Measurements from ENCODE around the gene TP53TG3D.
"Not testable (repeated sequence)": the region's sequence is repeated elsewhere in the genome, so short reads cannot be mapped to it uniquely, and the experiment has no call there.

Gene TP53TG3D, protein sequence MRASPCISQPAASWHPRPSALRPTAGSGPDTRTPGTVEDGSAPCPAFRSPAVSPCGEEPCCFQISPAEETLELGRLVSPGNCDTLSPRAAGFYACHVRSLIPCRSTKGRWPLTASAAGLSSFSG

DNA sequence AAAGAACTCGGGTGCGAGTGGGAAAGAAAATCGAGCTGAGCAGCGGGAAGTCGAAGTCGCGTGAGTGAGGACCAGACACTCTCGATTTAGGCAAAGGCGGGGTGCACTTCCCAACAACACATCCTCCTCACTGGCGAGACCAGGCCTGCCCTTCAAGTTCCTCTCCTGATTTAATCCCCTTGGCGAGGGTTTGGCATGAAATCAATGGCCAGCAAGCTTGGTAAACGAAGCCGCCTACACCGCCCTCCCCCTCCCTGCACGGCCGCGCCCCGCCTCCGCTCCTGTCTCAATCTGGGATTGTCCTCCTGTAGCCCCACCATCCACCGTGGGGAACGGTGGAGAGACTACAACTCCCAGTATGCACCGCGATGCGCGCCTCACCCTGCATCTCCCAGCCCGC is at the start of gene TP53TG3D:
Gene TP53TG3D, plus strand, starts transcription at position 301 of the 400 bp plus-strand sequence. Its CDS starts 68 bp downstream, at position 369.
- not testable (repeated sequence) for H3K36me3 ChIP-seq; H3K27me3 ChIP-seq (ENCODE audit: insufficient read depth, low read depth, severe bottlenecking); DNase-seq; H3K27ac ChIP-seq; H3K4me3 ChIP-seq (ENCODE audit: low read depth, low read length); H3K9me3 ChIP-seq (ENCODE audit: severe bottlenecking)

DNA sequence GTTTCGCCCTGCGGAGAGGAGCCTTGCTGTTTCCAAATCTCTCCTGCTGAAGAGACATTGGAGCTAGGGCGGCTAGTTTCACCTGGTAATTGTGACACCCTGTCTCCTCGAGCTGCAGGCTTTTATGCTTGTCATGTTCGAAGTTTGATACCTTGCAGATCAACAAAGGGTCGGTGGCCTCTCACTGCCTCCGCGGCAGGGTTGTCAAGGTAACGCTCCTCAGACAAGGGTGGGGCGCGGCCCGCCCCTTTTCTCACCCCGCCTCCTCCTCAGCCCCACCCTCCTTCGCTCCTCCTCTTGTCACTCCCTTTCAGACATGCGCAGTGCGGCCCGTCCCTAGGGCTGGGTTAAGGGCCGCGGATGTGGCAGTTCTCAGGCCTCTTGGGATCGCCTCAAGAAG is 421 bp downstream of the TP53TG3D start:
- peak; percentile 5 for DNase-seq
- not testable (repeated sequence) for H3K27me3 ChIP-seq (ENCODE audit: insufficient read depth, low read depth, severe bottlenecking); H3K4me3 ChIP-seq (ENCODE audit: low read depth, low read length); H3K9me3 ChIP-seq (ENCODE audit: severe bottlenecking); H3K27ac ChIP-seq; H3K36me3 ChIP-seq

DNA sequence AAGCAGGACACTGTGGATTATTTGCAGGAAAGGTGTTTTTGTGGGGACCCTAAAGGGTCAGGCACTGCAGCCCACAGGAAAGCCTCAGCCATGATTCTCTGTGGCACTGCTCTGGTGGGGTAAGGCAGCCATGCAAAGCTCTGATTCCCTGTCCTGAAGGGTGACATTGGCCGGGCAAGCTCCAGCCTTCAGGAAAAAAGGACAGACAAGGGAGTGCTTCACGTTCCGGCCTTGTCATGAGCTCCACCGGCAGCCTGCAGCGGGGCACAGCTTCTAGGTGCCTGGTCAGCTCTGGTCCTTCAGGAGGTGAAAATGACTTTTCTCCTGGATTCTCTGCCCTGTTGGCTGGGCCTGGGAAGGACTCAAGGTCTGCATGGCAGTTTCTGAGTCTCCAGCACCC is 8.4 kb downstream of the TP53TG3D start:
- not testable (repeated sequence) for H3K27ac ChIP-seq; H3K36me3 ChIP-seq; H3K9me3 ChIP-seq (ENCODE audit: severe bottlenecking); H3K4me3 ChIP-seq (ENCODE audit: low read depth, low read length); H3K27me3 ChIP-seq (ENCODE audit: insufficient read depth, low read depth, severe bottlenecking); DNase-seq

DNA sequence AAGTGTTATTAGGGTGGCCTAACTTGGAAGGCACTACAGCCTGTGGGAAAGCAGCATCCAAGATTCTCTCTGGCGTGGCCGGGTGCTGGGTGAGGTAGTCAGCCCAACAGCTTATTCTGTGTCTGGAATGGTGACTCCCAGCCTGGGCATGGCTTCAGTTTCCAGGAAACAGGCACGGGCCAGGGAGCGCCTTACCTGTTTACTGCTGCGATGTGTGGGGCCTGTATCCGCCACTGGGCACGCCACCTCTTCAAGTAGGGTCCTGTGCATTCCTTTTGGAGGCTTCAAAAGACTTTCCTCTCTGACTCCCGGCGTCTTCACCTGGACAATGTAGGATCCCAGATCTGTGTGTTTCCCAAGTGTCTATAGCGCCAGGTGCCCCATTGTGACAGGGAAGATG is 10.5 kb downstream of the TP53TG3D start:
- not testable (repeated sequence) for H3K4me3 ChIP-seq (ENCODE audit: low read depth, low read length); H3K27me3 ChIP-seq (ENCODE audit: insufficient read depth, low read depth, severe bottlenecking); DNase-seq; H3K36me3 ChIP-seq; H3K27ac ChIP-seq; H3K9me3 ChIP-seq (ENCODE audit: severe bottlenecking)

DNA sequence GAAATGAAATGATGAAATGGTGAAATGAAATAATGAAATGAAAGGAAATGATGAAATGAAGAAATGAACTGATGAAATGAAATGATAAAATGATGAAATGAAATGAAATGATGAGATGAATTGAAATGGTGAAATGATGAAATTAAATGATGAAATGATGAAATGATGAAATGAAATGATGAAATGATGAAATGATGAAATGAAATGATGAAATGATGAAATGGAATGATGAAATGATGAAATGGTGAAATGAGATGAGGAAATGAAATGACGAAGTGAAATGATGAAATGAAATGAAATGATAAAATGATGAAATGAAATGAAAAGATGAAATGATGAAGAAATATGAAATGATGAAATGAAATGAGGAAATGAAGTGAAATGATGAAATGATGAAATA is 28.8 kb downstream of the TP53TG3D start:
- DNase-seq; H3K27me3 ChIP-seq (ENCODE audit: insufficient read depth, low read depth, severe bottlenecking); H3K9me3 ChIP-seq (ENCODE audit: severe bottlenecking); H3K36me3 ChIP-seq; H3K27ac ChIP-seq; H3K4me3 ChIP-seq (ENCODE audit: low read depth, low read length): not testable (repeated sequence)

DNA sequence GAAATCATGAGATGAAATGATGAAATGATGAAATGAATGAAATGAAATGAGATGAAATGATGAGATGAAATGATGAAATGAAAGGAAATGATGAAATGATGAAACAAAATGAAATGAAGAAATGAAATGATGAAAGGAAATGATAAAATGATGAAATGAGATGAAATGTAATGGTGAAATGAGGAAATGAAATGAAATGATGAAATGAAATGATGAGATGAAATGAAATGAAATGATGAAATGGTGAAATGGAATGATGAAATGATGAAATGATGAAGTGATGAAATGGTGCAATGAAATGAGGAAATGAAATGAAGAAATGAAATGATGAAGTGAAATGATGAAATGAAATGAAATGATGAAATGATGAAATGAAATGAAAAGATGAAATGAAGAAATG is 29.9 kb downstream of the TP53TG3D start:
- not testable (repeated sequence) for DNase-seq; H3K36me3 ChIP-seq; H3K27me3 ChIP-seq (ENCODE audit: insufficient read depth, low read depth, severe bottlenecking); H3K4me3 ChIP-seq (ENCODE audit: low read depth, low read length); H3K27ac ChIP-seq; H3K9me3 ChIP-seq (ENCODE audit: severe bottlenecking)

DNA sequence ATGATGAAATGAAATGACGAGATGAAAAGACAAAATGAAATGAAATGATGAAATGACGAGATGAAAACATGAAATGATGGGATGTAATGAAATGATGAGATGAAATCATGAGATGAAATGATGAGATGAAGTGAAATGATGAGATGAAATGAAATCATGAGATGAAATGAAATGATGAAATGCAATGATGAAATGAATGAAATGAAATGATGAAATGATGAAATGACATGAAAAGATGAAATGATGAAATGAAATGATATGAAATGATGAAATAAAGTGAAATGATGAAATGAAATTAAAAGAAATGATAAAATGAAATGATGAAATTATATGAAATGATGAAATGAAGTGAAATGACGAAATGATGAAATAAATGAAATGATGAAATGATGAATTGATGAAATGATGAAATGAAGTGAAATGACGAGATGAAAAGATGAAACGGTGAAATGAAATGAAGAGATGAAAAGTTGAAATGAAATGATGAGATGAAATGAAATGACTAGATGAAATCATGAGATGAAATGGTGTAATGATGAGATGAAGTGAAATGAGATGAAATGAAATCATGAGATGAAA is 30.9 kb downstream of the TP53TG3D start:
- H3K4me3 ChIP-seq (ENCODE audit: low read depth, low read length); DNase-seq; H3K27ac ChIP-seq; H3K36me3 ChIP-seq; H3K9me3 ChIP-seq (ENCODE audit: severe bottlenecking); H3K27me3 ChIP-seq (ENCODE audit: insufficient read depth, low read depth, severe bottlenecking): not testable (repeated sequence)

DNA sequence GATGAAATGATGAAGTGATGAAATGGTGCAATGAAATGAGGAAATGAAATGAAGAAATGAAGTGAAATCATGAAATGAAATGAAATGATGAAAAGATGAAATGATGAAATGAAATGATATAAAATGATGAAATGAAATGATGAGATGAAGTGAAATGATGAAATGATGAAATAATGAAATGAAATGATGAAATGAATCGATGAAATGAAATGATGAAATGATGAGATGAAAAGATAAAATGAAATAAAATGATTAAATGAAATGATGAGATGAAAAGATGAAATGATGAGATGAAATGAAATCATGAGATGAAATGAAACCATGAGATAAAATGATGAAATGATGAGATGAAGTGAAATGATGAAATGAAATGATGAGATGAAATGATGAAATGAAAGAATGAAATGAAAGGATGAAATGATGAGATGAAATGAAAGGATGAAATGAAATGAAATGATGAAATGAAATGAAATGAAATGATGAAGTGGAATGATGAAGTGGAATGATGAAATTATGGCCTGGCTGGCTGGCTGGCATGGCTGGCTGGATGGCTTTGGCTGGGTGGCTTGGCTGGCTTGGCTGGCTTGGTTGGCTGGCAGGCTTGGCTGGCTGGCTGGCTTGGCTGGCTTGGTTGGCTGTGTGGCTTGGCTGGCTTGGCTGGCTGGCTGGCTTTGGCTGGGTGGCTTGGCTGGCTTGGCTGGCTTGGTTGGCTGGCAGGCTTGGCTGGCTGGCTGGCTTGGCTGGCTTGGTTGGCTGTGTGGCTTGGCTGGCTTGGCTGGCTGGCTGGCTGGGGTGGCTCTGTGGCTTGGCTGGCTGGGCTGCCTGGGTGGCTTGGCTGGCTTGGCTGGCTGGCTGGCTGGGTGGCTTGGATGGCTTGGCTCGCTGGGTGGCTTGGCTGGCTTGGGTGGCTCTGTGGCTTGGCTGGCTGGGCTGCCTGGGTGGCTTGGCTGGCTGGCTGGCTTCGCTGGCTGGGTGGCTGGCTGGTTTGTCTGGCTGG is 32.0 kb downstream of the TP53TG3D start:
- not testable (repeated sequence) for H3K9me3 ChIP-seq (ENCODE audit: severe bottlenecking); H3K27me3 ChIP-seq (ENCODE audit: insufficient read depth, low read depth, severe bottlenecking); H3K4me3 ChIP-seq (ENCODE audit: low read depth, low read length); DNase-seq; H3K36me3 ChIP-seq; H3K27ac ChIP-seq

DNA sequence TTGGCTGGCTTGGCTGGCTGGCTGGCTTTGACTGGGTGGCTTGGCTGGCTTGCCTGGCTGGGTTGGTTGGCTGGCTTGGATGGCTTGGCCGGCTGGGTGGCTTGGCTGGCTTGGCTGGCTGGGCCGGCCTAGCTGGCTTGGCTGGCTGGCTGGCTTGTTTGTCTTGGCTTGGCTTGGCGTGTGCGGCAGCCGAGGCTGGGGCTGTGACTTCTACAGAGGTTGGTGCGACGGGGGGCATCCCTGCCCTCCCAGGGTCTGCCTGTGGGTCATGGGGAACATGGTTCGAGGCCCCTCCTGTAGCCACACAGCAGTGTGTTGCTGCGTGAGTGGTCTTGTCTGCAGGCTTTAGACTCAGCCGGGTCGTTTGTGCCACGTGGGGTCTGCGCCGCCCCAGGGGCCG is 33.1 kb downstream of the TP53TG3D start:
- not testable (repeated sequence) for H3K9me3 ChIP-seq (ENCODE audit: severe bottlenecking); H3K4me3 ChIP-seq (ENCODE audit: low read depth, low read length); H3K27me3 ChIP-seq (ENCODE audit: insufficient read depth, low read depth, severe bottlenecking); H3K36me3 ChIP-seq; DNase-seq; H3K27ac ChIP-seq

DNA sequence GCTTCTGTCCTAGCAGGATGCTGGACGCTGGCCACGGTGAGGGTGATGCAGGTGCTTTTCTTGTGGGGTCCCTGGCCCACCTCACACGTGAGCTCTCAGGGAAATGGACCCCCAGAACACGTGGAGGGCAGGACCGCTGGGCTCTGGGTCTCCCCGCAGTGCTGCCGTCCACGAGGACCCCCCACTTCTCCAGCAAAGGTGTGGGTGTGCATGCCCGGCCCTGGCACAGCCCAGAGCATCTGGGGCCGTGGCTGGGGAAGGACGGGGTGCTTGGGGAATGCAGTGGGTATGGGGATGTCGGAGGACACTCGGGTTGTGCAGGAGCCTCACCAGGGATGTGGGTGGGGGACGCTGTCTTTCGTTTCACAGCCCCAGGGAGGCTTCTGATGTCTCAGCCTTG is 34.7 kb downstream of the TP53TG3D start:
- H3K36me3 ChIP-seq; H3K4me3 ChIP-seq (ENCODE audit: low read depth, low read length); H3K27me3 ChIP-seq (ENCODE audit: insufficient read depth, low read depth, severe bottlenecking); H3K27ac ChIP-seq; H3K9me3 ChIP-seq (ENCODE audit: severe bottlenecking); DNase-seq: not testable (repeated sequence)

DNA sequence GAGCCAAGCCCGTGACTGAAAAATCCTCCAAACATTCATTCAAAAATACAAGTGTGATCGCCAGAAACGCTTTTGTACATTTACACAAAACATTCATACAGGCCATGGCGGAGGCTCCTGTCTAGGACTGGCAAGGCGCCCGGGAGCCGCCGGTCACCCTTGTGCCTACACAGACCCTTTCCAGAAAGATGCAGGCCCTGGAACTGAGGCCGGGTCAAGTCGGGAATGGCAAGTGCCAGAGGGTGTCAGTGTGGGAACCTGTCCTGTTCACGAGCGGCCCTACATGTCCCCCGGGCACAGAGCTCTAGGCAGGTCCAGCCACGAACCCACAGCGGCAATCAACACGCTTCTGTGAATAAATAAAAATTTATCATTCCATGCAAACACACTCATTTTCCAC is 36.1 kb downstream of the TP53TG3D start:
- H3K36me3 ChIP-seq; H3K9me3 ChIP-seq (ENCODE audit: severe bottlenecking); H3K27ac ChIP-seq; DNase-seq; H3K4me3 ChIP-seq (ENCODE audit: low read depth, low read length); H3K27me3 ChIP-seq (ENCODE audit: insufficient read depth, low read depth, severe bottlenecking): not testable (repeated sequence)

DNA sequence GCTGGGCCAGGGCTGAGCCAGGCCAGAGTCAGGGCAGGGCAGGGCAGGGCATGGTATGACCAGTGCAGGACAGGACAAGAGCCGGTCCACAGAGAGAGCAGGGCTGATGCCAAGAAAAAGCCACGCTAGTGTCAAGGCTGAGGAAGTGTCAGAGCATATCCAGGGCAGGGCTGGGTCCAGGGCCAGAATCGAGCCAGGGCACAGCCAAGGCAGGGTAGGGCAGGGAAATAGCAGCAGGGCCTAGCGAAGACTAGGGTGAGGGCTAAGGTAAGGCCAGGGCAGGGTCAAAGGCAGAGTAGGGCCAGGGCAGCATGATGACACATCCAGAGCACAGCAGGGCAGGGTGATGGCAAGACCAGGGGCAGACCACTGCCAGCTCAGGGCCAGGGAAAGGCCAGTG is 49.7 kb downstream of the TP53TG3D start:
- H3K27me3 ChIP-seq (ENCODE audit: insufficient read depth, low read depth, severe bottlenecking); H3K9me3 ChIP-seq (ENCODE audit: severe bottlenecking); DNase-seq; H3K36me3 ChIP-seq; H3K4me3 ChIP-seq (ENCODE audit: low read depth, low read length); H3K27ac ChIP-seq: not testable (repeated sequence)

Measured in WERI-Rb-1 (cell line).